Effector memory CD4-positive, alpha-beta T cell (primary cell): ENCODE data around the gene UBAP2L.
"Not testable (repeated sequence)": the region's sequence is repeated elsewhere in the genome, so short reads cannot be mapped to it uniquely, and the experiment has no call there.

Source experiments
- DNase-seq, 3 donors: peaks; one replicate each; pipeline ENCODE4 v3.0.0-alpha.2; 2020
- H3K27ac ChIP-seq: 2 replicates; pipeline ENCODE4 v1.7.0; 2013; ENCODE audit warnings: mild to moderate bottlenecking, low read length, moderate library complexity; ENCODE audit not compliant: insufficient read depth, poor library complexity, severe bottlenecking
- H3K27me3 ChIP-seq: replicated peaks from 2 replicates; pipeline ENCODE4 v1.7.0; 2013; ENCODE audit warnings: mild to moderate bottlenecking, low read length; ENCODE audit not compliant: insufficient read depth, control insufficient read depth, poor library complexity, severe bottlenecking
- H3K36me3 ChIP-seq: 2 replicates; pipeline ENCODE4 v1.7.0; 2013; ENCODE audit warnings: mild to moderate bottlenecking, low read length, moderate library complexity; ENCODE audit not compliant: control insufficient read depth, insufficient read depth
- H3K4me1 ChIP-seq: 2 replicates; pipeline ENCODE4 v1.7.0; 2013; ENCODE audit warnings: low read length, mild to moderate bottlenecking; ENCODE audit not compliant: control insufficient read depth, insufficient read depth, poor library complexity, severe bottlenecking
- H3K4me3 ChIP-seq: 2 replicates; pipeline ENCODE4 v1.7.0; 2013; ENCODE audit warnings: low read length, low read depth, mild to moderate bottlenecking; ENCODE audit not compliant: insufficient read depth, poor library complexity, severe bottlenecking
- H3K9me3 ChIP-seq: 2 replicates; pipeline ENCODE4 v1.7.0; 2013; ENCODE audit warnings: mild to moderate bottlenecking, low read length, moderate library complexity; ENCODE audit not compliant: control insufficient read depth

Gene UBAP2L

GRCh38 chr1:154221278-154222001 is 685 bp downstream of the UBAP2L start:
- Histone ChIP-seq H3K4me3 (peak overlapping the region; percentile 82), H3K36me3 (peaks cover 17% of the 10 kb centered on the region), H3K4me1 (peaks cover 26% of the 10 kb centered on the region), H3K27me3 (no peaks in the 10 kb centered on the region), H3K27ac (peak overlapping the region; percentile 98), H3K9me3 (no peaks in the 10 kb centered on the region)
- DNase-seq: peak; percentile 64 to 71 (median 69)

DNA sequence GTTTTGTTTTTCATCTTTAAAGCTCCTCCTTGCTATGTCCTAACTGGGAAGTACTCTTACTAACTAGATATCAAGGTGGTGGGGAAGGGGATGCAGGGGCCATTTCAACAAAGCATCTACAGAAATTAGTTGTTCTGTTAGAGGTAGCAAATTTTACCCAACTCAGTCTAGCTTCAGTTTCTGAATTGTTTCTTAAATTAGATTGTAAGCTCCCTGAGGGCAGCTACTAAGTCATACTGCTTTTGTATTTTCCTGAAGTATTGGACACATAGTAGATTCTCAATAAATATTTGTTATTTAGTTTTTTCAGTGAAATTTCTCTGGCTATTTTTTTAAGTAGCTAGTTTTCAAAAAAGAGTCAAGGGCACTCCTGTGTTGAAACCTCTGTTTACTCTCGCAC is 1.8 kb downstream of the UBAP2L start:
- no peak overlapping the region for H3K4me3 ChIP-seq
- H3K9me3 ChIP-seq: no peaks in the 10 kb centered on the region
- H3K4me1 ChIP-seq: peaks cover 26% of the 10 kb centered on the region
- H3K36me3 ChIP-seq: peaks cover 28% of the 10 kb centered on the region
- no peaks in the 10 kb centered on the region for H3K27me3 ChIP-seq
- DNase-seq: no peak
- H3K27ac ChIP-seq: peak overlapping the region; percentile 98

DNA sequence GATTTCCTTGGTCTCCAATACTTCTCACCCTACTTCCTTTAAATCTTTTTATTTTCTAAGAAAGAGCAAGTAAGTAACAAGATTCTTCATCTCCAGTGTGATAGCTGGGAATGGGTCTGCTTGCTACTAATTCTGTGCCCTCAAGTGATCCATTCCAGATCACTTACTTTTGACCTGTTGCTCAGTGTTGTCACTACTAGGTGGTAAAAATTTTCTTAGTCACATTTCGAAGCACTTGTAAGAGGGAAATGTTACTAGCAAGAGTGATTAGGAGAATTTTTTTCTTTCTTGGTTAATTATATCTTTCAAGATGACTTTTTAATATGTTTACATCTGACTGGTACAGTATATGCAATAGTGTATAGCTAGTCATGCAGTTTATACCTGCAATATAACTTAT is 2.2 kb downstream of the UBAP2L start:
- H3K27ac ChIP-seq: no peak overlapping the region

GRCh38 chr1:154223621-154224020 is 2.9 kb downstream of the UBAP2L start:
- Histone ChIP-seq H3K27me3 (no peaks in the 10 kb centered on the region), H3K9me3 (no peaks in the 10 kb centered on the region), H3K36me3 (peaks cover 29% of the 10 kb centered on the region), H3K4me3 (no peak overlapping the region), H3K27ac (no peak overlapping the region), H3K4me1 (peaks cover 23% of the 10 kb centered on the region)
- DNase-seq: no peak

More for the DNA sequence above, 2.2 kb downstream of the UBAP2L start:
- Histone ChIP-seq H3K27me3 (no peaks in the 10 kb centered on the region), H3K9me3 (no peaks in the 10 kb centered on the region), H3K4me1 (peaks cover 26% of the 10 kb centered on the region), H3K4me3 (no peak overlapping the region), H3K36me3 (peaks cover 28% of the 10 kb centered on the region)
- no peak for DNase-seq

- DNase-seq: no peak
Measured at GRCh38 chr1:154225370-154225769, 4.6 kb downstream of the UBAP2L start.

DNA sequence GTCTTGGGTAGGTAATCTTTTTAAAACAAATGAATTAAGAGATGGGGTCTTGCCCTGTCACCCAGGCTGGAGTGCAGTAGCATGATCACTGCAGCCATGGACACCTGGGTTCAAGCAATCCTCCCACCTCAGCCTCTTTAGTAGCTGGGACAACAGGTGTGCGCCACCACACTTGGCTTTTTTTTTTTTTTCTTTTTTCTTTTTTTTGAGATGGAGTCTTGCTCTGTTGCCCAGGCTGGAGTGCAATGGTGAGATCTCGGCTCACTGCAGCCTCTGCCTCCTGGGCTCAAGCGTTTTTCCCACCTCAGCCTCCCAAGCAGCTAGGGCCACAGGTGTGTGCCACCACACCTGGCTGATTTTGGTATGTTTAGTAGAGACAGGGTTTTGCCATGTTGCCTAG is 10.4 kb downstream of the UBAP2L start:
- not testable (repeated sequence) for H3K9me3 ChIP-seq, H3K27me3 ChIP-seq, H3K27ac ChIP-seq, DNase-seq, H3K4me1 ChIP-seq, H3K4me3 ChIP-seq
- peaks cover 88% of the 10 kb centered on the region for H3K36me3 ChIP-seq

More at GRCh38 chr1:154225370-154225769, 4.6 kb downstream of the UBAP2L start:
- H3K27me3 ChIP-seq: no peaks in the 10 kb centered on the region
- peaks cover 14% of the 10 kb centered on the region for H3K4me1 ChIP-seq
- H3K9me3 ChIP-seq: no peaks in the 10 kb centered on the region
- H3K27ac ChIP-seq: no peak overlapping the region
- H3K4me3 ChIP-seq: no peak overlapping the region
- peaks cover 39% of the 10 kb centered on the region for H3K36me3 ChIP-seq

DNA sequence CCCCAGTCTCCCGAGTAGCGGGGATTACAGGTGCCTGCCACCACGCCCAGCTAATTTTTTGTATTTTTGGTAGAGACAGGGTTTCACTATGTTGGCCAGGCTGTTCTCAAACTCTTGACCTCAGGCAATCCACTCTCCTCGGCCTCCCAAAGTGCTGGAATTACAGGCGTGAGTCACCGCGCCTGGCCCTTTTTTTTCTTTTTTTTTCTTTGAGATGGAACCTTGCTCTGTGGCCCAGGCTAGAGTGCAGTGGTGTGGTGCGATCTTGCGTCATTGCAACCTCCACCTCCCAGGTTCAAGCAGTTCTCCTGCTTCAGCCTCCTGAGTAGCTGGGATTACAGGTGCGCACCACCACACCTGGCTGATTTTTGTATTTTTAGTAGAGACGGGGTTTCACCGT is 12.4 kb downstream of the UBAP2L start:
- not testable (repeated sequence) for H3K4me1 ChIP-seq, H3K27me3 ChIP-seq, H3K9me3 ChIP-seq, H3K27ac ChIP-seq, DNase-seq, H3K4me3 ChIP-seq
- peaks cover 90% of the 10 kb centered on the region for H3K36me3 ChIP-seq

- H3K4me1 ChIP-seq: no peaks in the 10 kb centered on the region
- no peak for DNase-seq
- H3K27me3 ChIP-seq: no peaks in the 10 kb centered on the region
Measured at GRCh38 chr1:154236855-154237254, 16.1 kb downstream of the UBAP2L start.

DNA sequence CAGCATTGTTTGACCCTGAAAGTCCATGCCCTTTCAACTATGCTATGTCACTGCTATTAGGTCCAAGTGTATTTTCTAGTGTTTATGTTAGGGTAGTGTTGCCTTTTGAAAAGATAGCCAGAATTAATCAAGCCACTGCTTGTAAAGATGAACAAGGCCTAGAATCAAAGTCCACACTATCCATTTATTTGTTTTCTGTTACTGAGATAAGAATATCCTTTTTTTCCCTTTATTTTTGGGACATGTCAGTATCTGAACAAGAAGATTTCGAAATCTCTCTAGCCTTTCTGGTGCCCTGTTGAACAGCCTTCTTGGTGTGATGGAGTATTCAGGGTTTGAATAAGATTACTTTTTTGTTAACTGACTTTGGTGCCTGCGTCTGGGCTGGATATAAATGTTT is 16.7 kb downstream of the UBAP2L start:
- Histone ChIP-seq H3K4me3 (no peak overlapping the region), H3K36me3 (peaks cover 76% of the 10 kb centered on the region)
- no peak for DNase-seq

More at GRCh38 chr1:154236855-154237254, 16.1 kb downstream of the UBAP2L start:
- no peak overlapping the region for H3K4me3 ChIP-seq
- H3K27ac ChIP-seq: no peak overlapping the region
- H3K36me3 ChIP-seq: peaks cover 80% of the 10 kb centered on the region
- no peaks in the 10 kb centered on the region for H3K9me3 ChIP-seq

DNA sequence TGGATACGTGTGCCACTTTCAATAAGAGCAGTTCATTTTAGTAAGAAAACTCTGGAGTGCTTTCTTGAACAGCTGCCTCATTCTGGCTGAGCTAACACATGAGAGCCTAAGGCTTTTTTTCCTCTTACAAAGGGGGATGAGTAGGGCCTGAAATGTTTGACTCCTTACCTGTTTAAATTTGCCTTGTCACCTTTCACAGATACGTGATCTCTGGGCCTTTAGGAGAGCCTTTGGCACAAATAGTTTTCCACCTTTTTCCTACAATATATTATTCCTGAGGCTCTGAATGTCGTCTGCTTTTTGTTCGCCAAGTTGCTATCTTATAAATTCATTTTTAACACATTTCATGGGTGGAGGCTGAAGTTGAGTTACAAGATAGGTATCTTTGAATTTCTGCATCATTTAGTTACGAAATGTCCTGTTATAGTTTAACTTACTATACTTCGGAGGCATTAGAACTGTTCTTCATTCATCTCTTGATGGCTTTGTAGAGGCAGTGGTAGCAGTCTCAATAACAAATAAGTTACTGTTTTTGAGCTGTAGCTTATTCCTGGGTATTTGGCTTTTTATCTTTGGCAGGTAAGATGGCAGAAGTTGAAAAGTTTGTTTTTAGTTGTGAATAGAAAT is 17.2 kb downstream of the UBAP2L start:
- Histone ChIP-seq H3K27me3 (no peaks in the 10 kb centered on the region), H3K4me1 (no peaks in the 10 kb centered on the region), H3K9me3 (no peaks in the 10 kb centered on the region), H3K27ac (no peak overlapping the region), H3K36me3 (peaks cover 71% of the 10 kb centered on the region), H3K4me3 (no peak overlapping the region)
- DNase-seq: no peak

More for the DNA sequence above, 16.7 kb downstream of the UBAP2L start:
- no peak overlapping the region for H3K27ac ChIP-seq
- no peaks in the 10 kb centered on the region for H3K27me3 ChIP-seq
- no peaks in the 10 kb centered on the region for H3K9me3 ChIP-seq
- H3K4me1 ChIP-seq: no peaks in the 10 kb centered on the region
